Measurements from ENCODE around the gene VPS26A. TPM values are rescaled to one million over a fixed set of nuclear protein-coding genes. Genes with fewer than 3 reads are reported as not detected.

VPS26A gene
- total RNA-seq, 6 experiments from 2014 or later: 47.9 to 62.8 (median 61.4) TPM

GRCh38 chr10:69176823-69177222, 52.8 kb downstream of the VPS26A start:
- Mint-ChIP-seq H3K27me3 (ENCODE audit: insufficient read depth) (no peaks in the 10 kb centered on the region; the same call in 1 of the 2 replicates), H3K9me3 (no peaks in the 10 kb centered on the region), H3K4me1 (ENCODE audit: low read depth) (peaks cover 23% of the 10 kb centered on the region), H3K4me3 (no peak overlapping the region), H3K36me3 (ENCODE audit: low read depth) (peaks cover 20% of the 10 kb centered on the region), H3K27ac (no peak overlapping the region)
- DNase-seq: no peak
- no peak for TF ChIP-seq CTCF (IDR thresholded peaks at IDR 0.05)

DNA sequence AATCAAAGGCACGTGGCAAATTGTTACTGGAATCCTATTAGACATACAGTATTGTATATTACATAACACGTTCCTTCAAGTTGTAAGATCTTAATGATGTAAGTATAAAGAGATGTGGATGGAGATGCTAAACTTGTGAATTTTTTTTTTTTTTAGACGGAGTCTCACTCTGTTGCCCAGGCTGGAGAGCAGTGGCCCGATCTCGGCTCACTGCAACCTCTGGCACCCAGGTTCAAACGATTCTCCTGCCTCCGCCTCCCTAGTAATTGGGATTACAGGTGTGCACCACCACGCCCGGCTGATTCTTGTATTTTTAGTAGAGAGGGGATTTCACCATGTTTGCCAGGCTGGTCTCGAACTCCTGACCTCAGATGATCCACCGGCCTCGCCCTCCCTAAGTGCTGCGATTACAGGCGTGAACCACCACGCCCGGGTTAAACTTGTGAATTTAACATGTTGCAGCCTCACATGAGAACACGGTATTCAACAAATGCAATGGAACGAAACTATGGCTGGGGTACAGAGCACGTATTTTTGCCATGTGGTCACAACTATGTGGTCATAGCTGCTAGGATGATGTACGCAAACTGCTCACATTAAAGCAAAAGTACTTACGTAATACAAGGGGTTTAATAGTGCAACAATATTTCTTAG, 55.2 kb downstream of the VPS26A start:
- Mint-ChIP-seq H3K9me3 (no peaks in the 10 kb centered on the region), H3K4me1 (ENCODE audit: low read depth) (peaks cover 23% of the 10 kb centered on the region)
- no peak for DNase-seq

DNA sequence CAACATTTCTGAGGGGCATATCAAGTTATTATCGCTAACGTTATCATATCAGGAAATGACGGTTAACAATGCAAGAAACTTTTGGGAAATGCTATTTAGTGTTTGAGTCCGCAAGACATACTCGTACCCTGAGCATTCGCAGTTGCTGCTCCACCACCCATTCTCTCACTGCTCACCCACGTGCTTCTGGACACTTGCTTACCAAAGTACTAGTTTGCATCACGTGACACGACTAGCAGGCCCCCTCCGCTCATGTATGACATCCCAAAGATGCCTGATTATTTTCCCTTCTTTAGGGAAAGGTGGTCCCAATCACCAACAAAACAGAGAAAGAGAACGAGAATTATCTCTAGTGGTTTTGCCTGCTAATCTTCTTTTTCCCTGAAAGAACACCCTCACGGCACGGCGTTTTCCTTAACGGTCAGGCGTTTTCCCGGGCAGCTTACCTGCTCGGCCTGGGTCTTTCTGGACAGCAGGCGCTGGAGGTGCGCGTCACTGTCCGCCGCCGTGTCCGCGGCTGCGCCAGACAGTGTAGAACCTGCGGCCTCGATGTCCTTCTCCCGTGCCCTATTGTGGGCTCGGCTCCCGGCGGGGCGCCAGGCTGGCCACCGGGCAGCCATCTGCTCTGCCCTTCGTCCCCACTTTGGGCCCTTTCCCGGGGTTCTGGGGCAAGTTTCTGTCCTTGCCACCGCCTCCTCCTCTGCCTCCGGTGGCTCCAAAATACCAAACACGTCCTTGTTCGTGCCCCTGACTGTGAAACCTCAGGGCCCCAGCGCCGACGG, 56.0 kb downstream of the VPS26A start, which contains the start of gene SUPV3L1:
Gene SUPV3L1 (plus strand): TSS at position 492 of the 782 bp plus-strand sequence. CDS start 58 bp downstream, at position 550.
- Mint-ChIP-seq H3K36me3 (ENCODE audit: low read depth) (peaks cover 5% of the 10 kb centered on the region), H3K27me3 (ENCODE audit: insufficient read depth) (no peaks in the 10 kb centered on the region; the same call in 1 of the 2 replicates), H3K27ac (peak within 1 kb of the TSS; percentile 100), H3K9me3 (no peaks in the 10 kb centered on the region), H3K4me1 (ENCODE audit: low read depth) (peaks cover 29% of the 10 kb centered on the region), H3K4me3 (peak within 1 kb of the TSS; percentile 92)
- TF ChIP-seq CTCF (IDR thresholded peaks at IDR 0.05): no peak
- peak; percentile 94 for DNase-seq

More for the DNA sequence above, 55.2 kb downstream of the VPS26A start:
- no peak for TF ChIP-seq CTCF (IDR thresholded peaks at IDR 0.05)
- Mint-ChIP-seq H3K27ac (peak overlapping the region; percentile 100), H3K27me3 (ENCODE audit: insufficient read depth) (no peaks in the 10 kb centered on the region; the same call in 1 of the 2 replicates), H3K4me3 (peak overlapping the region; percentile 92), H3K36me3 (ENCODE audit: low read depth) (peaks cover 9% of the 10 kb centered on the region)

DNA sequence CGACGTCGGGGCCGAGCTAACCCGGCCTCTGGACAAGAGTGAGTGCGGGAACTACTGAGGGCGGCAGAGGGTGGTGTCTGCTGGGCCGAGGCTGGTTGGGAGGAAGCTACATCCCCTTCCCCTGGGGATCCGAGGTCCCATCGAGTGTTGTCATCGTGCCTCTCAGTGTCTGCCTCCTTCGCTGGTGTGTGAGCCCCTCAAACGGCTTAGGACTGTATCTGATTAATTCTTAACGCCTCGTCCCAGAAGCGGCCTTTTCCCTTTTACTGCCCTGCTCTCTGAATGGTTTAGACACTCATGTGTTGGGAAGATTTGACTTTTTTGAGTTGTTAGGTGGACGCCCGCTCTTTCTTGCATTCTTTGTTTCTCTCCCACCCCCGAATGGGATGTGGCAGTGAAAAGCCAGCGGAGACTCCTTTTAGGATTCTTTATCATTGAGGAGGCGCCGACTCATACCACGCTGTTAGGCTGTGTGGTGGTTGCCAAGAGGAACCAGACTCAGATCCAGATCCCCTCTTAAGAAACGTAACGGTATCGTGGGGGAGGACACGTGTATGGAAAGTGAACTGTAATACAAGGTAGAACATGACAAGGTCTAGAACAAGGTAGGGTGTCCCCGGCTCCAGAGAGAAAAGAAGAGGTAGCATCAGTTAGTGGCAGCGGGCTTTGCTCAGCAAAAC, 56.7 kb downstream of the VPS26A start:
- peaks cover 33% of the 10 kb centered on the region for H3K4me1 Mint-ChIP-seq (ENCODE audit: low read depth)
- H3K27me3 Mint-ChIP-seq (ENCODE audit: insufficient read depth): no peaks in the 10 kb centered on the region; the same call in 1 of the 2 replicates
- TF ChIP-seq CTCF (IDR thresholded peaks at IDR 0.05): no peak
- peak overlapping the region; percentile 100 for H3K27ac Mint-ChIP-seq
- H3K36me3 Mint-ChIP-seq (ENCODE audit: low read depth): peaks cover 5% of the 10 kb centered on the region
- H3K9me3 Mint-ChIP-seq: no peaks in the 10 kb centered on the region
- peak; percentile 34 for DNase-seq
- peak overlapping the region; percentile 92 for H3K4me3 Mint-ChIP-seq

DNA sequence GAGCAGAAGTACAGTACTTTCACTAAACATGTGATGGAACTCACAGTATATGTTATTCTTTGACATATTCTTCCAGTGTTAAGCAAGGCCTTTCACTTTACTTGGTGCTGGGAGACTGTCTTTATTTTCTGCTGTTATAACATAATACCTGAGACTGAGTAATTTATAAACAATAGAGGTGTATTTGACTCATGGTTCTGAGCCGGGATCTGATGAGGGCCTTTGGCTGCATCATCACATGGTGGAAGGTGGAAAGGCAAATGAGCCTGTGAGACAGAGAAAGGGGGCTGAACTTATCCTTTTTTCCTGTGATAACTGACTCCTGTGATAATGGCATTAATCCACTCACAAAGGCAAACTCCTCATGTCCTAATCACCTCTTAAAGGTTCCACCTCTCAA, 57.5 kb downstream of the VPS26A start:
- no peaks in the 10 kb centered on the region for H3K9me3 Mint-ChIP-seq
- peak overlapping the region; percentile 92 for H3K4me3 Mint-ChIP-seq
- no peaks in the 10 kb centered on the region; the same call in 1 of the 2 replicates for H3K27me3 Mint-ChIP-seq (ENCODE audit: insufficient read depth)
- peaks cover 5% of the 10 kb centered on the region for H3K36me3 Mint-ChIP-seq (ENCODE audit: low read depth)
- no peak for TF ChIP-seq CTCF (IDR thresholded peaks at IDR 0.05)
- peaks cover 33% of the 10 kb centered on the region for H3K4me1 Mint-ChIP-seq (ENCODE audit: low read depth)
- DNase-seq: no peak
- H3K27ac Mint-ChIP-seq: peak overlapping the region; percentile 100

Data from HFFc6 (cell line).